Activated naive CD4-positive, alpha-beta T cell treated with anti-CD3 and anti-CD28 coated beads, Interleukin-2, amount 50 U/mL, for 72 hours (primary cell): ENCODE results near the gene ARHGEF37. TPM values are rescaled to one million over a fixed set of nuclear protein-coding genes. Genes with fewer than 3 reads are reported as not detected.
A peak's percentile ranks its signal among the peaks of the same experiment; 100 is the strongest.
"Not testable (repeated sequence)": the region's sequence is repeated elsewhere in the genome, so short reads cannot be mapped to it uniquely, and the experiment has no call there.

Experiments used
- ATAC-seq, 2 donors: fragments of 150-1000 bp; cut with Tn5 transposase; 2 replicates each; pipeline ENCODE4 v1.10.0; 2021; ENCODE audit warnings: mild to moderate bottlenecking in 2 of 2, moderate library complexity in 2 of 2
- DNase-seq, 2 donors: peaks; one replicate each; pipeline ENCODE4 v3.0.0; 2021 to 2022; ENCODE audit warnings: low spot score in 2 of 2
- H3K27ac Mint-ChIP-seq, 2 donors: one replicate each; pipeline ENCODE4 v1.8.0; 2022; ENCODE audit warnings: mild to moderate bottlenecking in 2 of 2, mixed read lengths in 2 of 2
- H3K36me3 Mint-ChIP-seq, 2 donors: one replicate each; pipeline ENCODE4 v1.8.0; 2022; ENCODE audit warnings: mixed read lengths in 2 of 2
- H3K9me3 Mint-ChIP-seq, 2 donors: one replicate each; pipeline ENCODE4 v1.8.0; 2022; ENCODE audit warnings: mixed read lengths in 2 of 2
- total RNA-seq, 2 donors: library from RNA; stranded (reverse); gene quantifications; one replicate each; pipeline ENCODE4 v1.2.3, GENCODE V29; 2022

Gene ARHGEF37
- total RNA-seq, 2 donors from 2014 or later, result 0.41 to 1.8 TPM

- Mint-ChIP-seq H3K9me3 (no peaks in the 10 kb centered on the region), H3K36me3 (no peaks in the 10 kb centered on the region), H3K27ac (no peak overlapping the region)
- ATAC-seq, result no peak
- no peak for DNase-seq
These were observed 64.4 kb downstream of the ARHGEF37 start for GRCh38 chr5:149645725-149646124.

- H3K9me3 Mint-ChIP-seq, result no peaks in the 10 kb centered on the region
- H3K27ac Mint-ChIP-seq, result peak overlapping the region; percentile 16 to 34
- peak in 1 of 2 donors; percentile 15 for ATAC-seq
- DNase-seq, result no peak
- H3K36me3 Mint-ChIP-seq, result no peaks in the 10 kb centered on the region
These were observed 65.3 kb downstream of the ARHGEF37 start for GRCh38 chr5:149646564-149646963.

DNA sequence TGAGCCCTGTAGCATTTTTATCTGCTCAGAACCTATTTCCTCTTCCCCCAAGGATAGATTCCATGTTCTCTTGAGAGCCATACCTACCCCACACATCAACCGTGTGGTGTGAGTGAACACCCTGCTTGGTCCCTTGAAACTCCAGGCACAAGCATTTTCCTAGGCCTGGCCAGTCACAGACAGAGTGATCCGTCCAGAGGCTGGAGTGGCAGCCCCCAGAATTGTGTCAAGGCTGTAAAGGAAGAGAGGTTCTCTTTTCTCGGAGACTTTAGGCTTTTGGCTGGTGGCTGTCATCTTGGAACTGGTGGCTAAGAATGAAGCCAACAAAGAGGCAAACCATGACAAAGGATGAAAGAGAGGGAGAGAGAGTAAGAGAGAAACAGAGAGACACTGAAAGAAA lies 66.0 kb downstream of the ARHGEF37 start:
- no peak overlapping the region for H3K27ac Mint-ChIP-seq
- DNase-seq (no peak), ATAC-seq (no peak)
- H3K36me3 Mint-ChIP-seq, result no peaks in the 10 kb centered on the region
- no peaks in the 10 kb centered on the region for H3K9me3 Mint-ChIP-seq

DNA sequence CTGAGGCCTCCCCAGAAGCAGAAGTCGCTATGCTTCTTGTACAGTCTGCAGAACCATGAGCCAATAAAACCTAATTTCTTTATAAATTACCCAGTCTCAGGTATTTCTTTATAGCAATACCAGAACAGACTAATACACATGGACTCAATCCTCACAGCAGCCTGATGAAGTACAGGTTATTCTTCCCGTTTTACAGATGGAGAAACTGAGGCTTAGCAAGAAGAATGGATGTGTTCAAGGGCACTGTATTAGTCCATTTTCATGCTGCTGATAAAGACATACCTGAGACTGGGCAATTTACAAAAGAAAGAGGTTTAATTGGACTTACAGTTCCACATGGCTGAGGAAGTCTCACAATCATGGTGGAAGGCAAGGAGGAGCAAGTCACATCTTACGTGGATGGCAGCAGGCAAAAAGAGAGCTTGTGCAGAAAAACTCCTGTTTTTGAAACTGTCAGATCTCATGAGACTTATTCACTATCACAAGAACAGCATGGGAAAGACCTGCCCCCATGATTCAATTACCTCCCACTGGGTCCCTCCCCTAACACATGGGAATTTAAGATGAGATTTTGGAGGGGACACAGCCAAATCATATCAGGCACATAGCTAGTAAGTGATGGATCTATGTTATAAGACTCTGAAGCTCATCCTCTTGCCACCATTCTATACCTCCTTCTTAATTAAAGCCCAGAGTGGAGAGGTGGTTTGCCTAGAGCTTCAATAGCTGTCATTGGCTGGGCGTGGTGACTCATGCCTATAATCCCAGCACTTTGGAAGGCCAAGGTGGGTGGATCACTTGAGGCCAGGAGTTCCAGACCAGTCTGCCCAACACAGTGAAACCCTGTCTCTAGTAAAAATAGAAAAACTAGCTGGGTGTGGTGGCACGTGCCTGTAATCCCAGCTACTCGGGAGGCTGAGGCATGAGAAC lies 67.4 kb downstream of the ARHGEF37 start:
- H3K36me3 Mint-ChIP-seq, DNase-seq, H3K9me3 Mint-ChIP-seq: not testable (repeated sequence)
- ATAC-seq, result peak; percentile 63 to 67
- peak overlapping the region in 1 of 2 donors; percentile 15 for H3K27ac Mint-ChIP-seq

- not testable (repeated sequence) for H3K27ac Mint-ChIP-seq, ATAC-seq, H3K36me3 Mint-ChIP-seq, H3K9me3 Mint-ChIP-seq, DNase-seq
These were observed 68.4 kb downstream of the ARHGEF37 start for GRCh38 chr5:149649730-149650129.

- peaks cover 3% of the 10 kb centered on the region in 2 donors for H3K36me3 Mint-ChIP-seq
- peaks cover 0 to 4% of the 10 kb centered on the region in 2 donors for H3K9me3 Mint-ChIP-seq
- DNase-seq (no peak), ATAC-seq (peak; percentile 69 to 75)
- H3K27ac Mint-ChIP-seq, result no peak overlapping the region
These were observed 70.4 kb downstream of the ARHGEF37 start for GRCh38 chr5:149651686-149652085.

- ATAC-seq, result peak in 1 of 2 donors; percentile 11
- no peak for DNase-seq
- no peak overlapping the region for H3K27ac Mint-ChIP-seq
- peaks cover 4 to 7% of the 10 kb centered on the region in 2 donors for H3K9me3 Mint-ChIP-seq
- H3K36me3 Mint-ChIP-seq, result peaks cover 7 to 13% of the 10 kb centered on the region in 2 donors
These were observed 71.4 kb downstream of the ARHGEF37 start for GRCh38 chr5:149652697-149653096.

- ATAC-seq (no peak), DNase-seq (no peak)
- Mint-ChIP-seq H3K9me3 (peaks cover 4 to 7% of the 10 kb centered on the region in 2 donors), H3K36me3 (peaks cover 7 to 15% of the 10 kb centered on the region in 2 donors), H3K27ac (peak overlapping the region in 1 of 2 donors; percentile 89)
These were observed 72.9 kb downstream of the ARHGEF37 start for GRCh38 chr5:149654231-149654630.

- Mint-ChIP-seq H3K27ac (no peak overlapping the region), H3K9me3 (peaks cover 4 to 7% of the 10 kb centered on the region in 2 donors), H3K36me3 (peaks cover 7 to 15% of the 10 kb centered on the region in 2 donors)
- DNase-seq, result no peak
- ATAC-seq, result no peak
These were observed 73.7 kb downstream of the ARHGEF37 start for GRCh38 chr5:149654883-149655505.

DNA sequence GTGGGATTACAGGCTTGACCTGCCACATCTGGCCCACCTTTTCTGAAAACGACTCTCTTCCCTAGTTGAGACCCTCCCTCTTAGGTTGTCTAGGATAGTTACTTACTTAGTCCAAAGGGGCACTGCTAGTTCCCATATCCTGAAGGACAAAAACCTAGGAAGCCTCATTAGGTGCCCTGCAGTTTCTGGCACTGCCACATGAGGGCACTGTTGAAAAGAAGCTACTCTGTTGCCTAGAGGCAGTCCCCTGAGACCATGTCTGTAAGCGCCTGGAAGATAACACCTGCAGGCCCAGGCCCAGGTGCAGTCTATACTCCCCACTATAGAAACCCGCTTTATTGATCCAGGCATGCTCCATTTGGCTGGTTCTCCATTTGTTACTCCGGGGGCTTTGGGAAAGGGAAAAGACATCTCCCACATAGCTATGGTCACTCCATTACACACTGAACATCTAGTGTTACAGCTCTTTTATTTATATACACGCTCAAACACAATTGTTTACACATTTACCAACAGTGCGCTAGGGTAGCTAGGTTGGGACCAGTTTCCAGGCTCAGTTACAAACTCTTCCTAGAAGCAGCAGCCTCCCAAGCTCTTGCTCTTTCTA lies 75.4 kb downstream of the ARHGEF37 start:
- ATAC-seq, result no peak

GRCh38 chr5:149657324-149657723 lies 76.0 kb downstream of the ARHGEF37 start:
- peaks cover 4 to 7% of the 10 kb centered on the region in 2 donors for H3K9me3 Mint-ChIP-seq
- H3K36me3 Mint-ChIP-seq, result peaks cover 7 to 15% of the 10 kb centered on the region in 2 donors
- no peak for DNase-seq
- no peak for ATAC-seq
- no peak overlapping the region for H3K27ac Mint-ChIP-seq

More for the DNA sequence above, 75.4 kb downstream of the ARHGEF37 start:
- H3K9me3 Mint-ChIP-seq, result peaks cover 4 to 7% of the 10 kb centered on the region in 2 donors
- no peak overlapping the region for H3K27ac Mint-ChIP-seq
- peak in 1 of 2 donors; percentile 52 for DNase-seq
- peaks cover 7 to 15% of the 10 kb centered on the region in 2 donors for H3K36me3 Mint-ChIP-seq

- peaks cover 7 to 15% of the 10 kb centered on the region in 2 donors for H3K36me3 Mint-ChIP-seq
- H3K9me3 Mint-ChIP-seq, result peaks cover 4 to 7% of the 10 kb centered on the region in 2 donors
- DNase-seq (no peak), ATAC-seq (no peak)
- H3K27ac Mint-ChIP-seq, result no peak overlapping the region
These were observed 77.0 kb downstream of the ARHGEF37 start for GRCh38 chr5:149658299-149658698.

DNA sequence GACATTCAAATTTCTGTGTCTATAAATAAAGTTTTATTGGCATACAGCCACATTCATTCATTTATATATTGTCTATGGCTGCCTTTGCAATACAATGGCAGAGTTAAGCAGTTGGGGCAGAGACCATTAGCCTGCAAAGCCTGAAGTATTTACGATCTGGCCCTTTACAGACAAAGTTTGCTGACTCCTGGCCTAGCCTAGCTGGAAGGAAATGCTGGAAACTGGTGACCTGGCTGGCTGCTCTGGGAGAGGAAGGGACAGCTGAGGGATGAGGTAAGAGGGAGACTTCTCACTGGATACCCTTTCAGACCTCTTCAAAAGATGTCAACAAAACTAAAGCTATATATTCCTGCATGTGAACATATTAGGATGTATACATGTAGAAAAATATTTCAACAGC lies 82.8 kb downstream of the ARHGEF37 start:
- ATAC-seq (no peak), DNase-seq (no peak)
- Mint-ChIP-seq H3K36me3 (peaks cover 4 to 10% of the 10 kb centered on the region in 2 donors), H3K27ac (no peak overlapping the region), H3K9me3 (peaks cover 5 to 6% of the 10 kb centered on the region in 2 donors)

- Mint-ChIP-seq H3K36me3 (peaks cover 4 to 10% of the 10 kb centered on the region in 2 donors), H3K27ac (no peak overlapping the region), H3K9me3 (peaks cover 5 to 6% of the 10 kb centered on the region in 2 donors)
- DNase-seq, result no peak
- no peak for ATAC-seq
These were observed 83.5 kb downstream of the ARHGEF37 start for GRCh38 chr5:149664666-149665415.

- no peak for DNase-seq
- H3K36me3 Mint-ChIP-seq, result peaks cover 4 to 10% of the 10 kb centered on the region in 2 donors
- ATAC-seq, result no peak
- H3K27ac Mint-ChIP-seq, result no peak overlapping the region
- H3K9me3 Mint-ChIP-seq, result peaks cover 5 to 6% of the 10 kb centered on the region in 2 donors
These were observed 84.3 kb downstream of the ARHGEF37 start for GRCh38 chr5:149665416-149666175.
